Left kidney (tissue), 2 donors: Measurements from ENCODE around the gene LPP. TPM values are rescaled to one million over a fixed set of nuclear protein-coding genes. Genes with fewer than 3 reads are reported as not detected.

ENCODE experiments used
- DNase-seq: peaks from one replicate; pipeline ENCODE4 v3.0.0-alpha.2; 2013
- polyA plus RNA-seq: library from polyadenylated mRNA; unstranded; fragments of 120-200 nt; gene quantifications from one replicate; pipeline ENCODE4 v1.2.1, GENCODE V29; 2013; ENCODE audit not compliant: insufficient read length

The LPP gene
- polyA plus RNA-seq, 1 donor, result 32.9 TPM

DNA sequence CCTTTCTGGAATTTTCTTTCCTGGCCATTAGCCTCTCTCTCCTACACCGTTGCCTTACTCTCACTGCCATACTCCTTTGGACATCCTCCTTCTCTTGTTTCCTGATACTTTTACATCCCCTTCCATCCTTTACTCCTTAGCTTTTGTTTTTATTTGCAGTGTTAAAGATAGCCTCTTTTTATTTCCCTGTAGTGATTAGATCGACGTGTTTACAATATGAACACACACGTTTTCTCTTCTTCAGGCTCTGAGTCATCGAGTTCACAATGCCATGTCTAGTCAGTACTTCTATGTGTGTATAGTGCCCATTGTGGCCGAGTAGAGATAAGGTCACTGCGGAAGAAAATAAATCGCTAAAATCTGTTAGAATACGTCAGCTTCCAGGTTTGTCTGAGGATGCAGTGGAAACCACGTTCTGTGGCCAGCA is 208.5 kb downstream of the LPP start:
- DNase-seq, result no peak

DNA sequence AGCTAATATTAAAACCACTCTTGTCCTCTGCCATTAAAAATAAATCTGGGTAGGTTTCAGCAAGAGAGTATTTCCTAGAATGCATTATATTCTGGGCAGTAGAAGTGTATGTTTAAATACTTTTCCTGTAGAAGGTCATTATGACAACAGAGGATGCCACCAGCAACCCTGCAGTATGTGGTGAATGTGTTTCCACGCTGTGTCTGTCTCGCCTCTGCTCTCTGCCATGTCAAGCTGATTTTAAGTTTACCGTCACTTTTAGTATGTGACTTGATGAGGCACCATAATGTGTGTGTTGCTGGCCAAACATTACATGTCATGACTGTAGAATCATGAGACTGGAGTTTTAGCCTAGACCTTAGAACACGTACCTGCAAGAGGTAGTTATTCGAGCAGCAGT is 211.2 kb downstream of the LPP start:
- DNase-seq, result no peak

- DNase-seq, result no peak
Observed at GRCh38 chr3:188365988-188366698, 212.2 kb downstream of the LPP start.

DNA sequence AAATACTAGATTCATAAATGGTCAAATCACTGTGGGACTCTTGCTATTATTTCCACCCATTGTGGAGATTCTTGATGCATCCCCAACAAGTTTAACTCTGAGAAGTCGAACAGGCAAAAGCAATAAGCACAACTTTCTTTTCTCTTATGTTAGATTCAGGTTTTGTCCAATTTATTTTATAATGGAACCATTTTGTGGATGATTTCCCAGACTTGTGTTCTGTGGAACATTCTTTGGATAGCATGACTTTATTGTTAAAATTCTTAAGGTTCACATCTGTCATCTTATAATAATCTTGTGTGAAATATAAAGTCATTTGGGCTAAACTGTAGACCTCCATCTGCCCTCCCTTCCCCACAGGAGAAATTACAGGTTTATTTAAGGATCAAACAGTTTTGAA is 213.7 kb downstream of the LPP start:
- no peak for DNase-seq

- DNase-seq, result no peak
Observed at GRCh38 chr3:188369526-188369925, 215.6 kb downstream of the LPP start.

DNA sequence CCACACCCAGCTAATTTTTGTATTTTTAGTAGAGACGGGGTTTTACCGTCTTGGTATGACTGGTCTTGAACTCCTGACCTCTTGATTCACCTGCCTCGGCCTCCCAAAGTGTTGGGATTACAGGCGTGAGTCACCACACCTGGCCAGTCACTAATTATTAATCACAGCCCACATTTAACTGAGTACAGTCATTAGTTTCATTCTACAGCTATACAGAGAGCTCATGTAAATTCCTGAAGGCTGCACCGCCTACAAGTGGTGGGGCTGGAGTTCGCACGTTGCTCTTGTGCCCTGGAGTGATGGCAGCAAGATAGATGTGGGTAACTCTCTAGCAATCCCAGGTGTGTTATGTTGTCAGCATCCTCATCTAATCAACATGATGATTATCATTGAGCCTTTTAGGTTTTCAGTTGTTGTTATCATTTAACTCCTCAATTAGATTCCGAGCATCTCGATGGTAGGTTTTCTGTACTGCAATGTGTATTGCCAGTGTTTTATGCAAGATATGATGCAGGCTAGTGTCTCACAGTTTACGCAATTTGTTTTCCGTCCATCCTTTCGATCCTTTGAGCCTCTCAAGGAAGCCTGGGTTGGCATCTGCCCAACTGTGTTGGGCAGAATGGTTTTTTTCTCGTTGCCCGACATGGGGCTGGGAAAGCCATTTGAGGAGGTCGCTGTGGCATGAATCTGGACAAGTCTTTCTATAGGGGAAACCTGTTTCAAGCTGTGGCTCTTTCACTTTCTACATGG is 216.3 kb downstream of the LPP start:
- no peak for DNase-seq

DNA sequence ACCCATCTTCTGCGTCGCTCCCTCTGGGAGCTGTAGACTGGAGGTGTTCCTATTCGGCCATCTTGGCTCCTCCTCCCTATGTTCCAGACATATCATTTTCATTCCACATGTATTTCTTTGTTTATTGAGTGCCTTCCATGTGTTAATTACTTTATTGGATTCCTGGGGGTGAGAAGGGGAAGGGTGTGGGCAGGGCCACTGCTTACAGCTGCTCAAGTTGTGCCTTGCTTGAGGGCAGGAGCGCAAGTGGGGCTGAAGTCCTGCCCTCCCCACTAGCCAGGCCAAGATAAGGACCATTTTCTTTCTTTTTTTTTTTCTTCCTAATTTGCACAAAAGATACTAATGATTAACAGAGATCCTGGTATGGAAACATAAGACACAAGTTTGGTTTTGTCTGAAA is 224.8 kb downstream of the LPP start:
- DNase-seq, result no peak

GRCh38 chr3:188380252-188380651 is 226.3 kb downstream of the LPP start:
- DNase-seq, result no peak

GRCh38 chr3:188380722-188381121 is 226.8 kb downstream of the LPP start:
- no peak for DNase-seq

- DNase-seq, result no peak
Observed at GRCh38 chr3:188383748-188384147, 229.8 kb downstream of the LPP start.

DNA sequence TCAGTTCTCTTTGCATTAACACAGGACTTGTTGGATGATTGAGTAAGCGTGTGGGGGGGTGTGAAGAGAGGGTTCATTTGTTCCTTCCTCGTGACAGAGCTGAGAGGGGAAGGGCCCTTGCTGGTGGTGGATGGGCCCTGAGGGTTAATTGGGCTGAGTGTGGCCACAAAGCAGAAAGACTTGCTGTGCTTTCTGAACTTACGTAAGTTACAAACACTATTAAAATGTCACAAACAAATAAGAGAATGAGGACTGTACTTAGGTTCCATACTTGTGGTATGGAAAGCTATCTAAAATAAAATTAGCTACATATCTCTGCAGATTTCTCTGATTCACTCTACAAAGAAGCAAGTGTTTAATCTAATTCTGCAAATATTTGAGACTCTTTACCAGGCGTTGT is 231.3 kb downstream of the LPP start:
- no peak for DNase-seq

GRCh38 chr3:188389711-188390342 is 235.9 kb downstream of the LPP start:
- no peak for DNase-seq

- DNase-seq, result no peak
Observed at GRCh38 chr3:188390343-188390718, 236.4 kb downstream of the LPP start.

DNA sequence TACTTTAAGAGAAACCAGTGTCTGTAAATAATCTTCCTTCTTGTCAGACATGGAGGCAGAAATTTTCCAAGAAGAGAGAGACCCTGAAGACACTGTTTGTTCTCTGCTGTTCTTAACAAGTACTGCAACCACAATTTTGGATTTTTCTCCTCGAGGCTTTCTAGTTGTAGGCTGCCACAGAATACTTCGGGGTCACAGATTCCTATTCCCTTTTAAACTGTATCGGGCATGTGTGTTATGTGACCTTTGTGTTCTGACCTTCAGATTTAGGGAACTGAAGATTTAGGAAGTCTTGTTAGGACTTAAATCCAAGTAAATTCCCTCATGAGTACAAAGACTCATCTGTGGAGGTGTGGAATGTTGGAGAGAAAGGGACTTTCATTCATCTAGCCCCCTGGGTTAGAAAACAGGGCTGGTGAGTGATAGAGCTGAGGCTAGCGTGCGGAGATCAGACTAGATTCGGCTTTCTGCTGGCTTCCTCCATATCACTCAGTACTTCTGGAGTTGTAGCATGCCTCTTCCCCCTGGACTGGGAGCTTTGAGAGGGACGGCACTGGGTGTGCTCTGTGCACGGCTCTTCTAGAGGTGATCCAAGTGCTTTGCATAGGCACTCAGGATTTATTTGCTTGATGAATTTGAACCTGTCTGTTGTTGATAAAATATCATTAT is 237.0 kb downstream of the LPP start:
- no peak for DNase-seq

GRCh38 chr3:188391592-188391991 is 237.6 kb downstream of the LPP start:
- no peak for DNase-seq

- DNase-seq, result no peak
Observed at GRCh38 chr3:188392076-188392475, 238.1 kb downstream of the LPP start.

DNA sequence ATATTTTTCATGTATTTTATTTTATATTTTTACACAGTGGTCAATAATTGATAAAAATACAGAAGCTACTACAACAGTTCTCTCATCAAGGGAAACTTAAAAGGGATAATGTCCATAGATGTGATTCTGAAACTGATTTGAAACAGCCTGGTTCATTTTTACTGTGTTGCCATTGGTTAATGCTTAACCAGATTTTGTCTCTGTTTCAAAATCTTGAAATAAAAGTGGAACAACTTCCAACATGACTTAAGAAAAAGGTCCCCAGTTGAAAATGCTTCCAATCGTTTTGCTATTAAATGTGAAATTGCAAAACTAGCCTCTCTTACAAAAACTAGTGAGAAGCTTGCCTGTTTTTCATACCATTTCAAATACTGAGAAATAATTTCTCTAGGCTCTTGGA is 240.7 kb downstream of the LPP start:
- no peak for DNase-seq

DNA sequence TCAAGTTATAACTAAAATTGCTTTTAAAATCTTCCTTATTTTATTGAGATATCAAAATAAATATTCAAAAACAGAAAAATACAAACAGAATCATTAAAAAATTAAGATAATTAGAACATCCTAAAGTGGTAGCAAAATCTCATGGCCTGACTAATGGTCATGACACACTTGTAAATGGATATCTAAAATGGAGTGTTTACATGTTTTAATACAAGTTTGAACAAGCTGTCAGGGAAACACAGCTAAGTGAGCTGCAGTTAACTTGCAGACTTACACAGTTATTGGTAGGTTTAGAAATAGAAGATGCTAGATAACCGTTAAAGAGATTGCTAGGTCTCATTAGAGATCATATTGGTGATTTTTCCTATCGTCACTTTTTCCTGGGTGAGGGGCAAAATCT is 242.3 kb downstream of the LPP start:
- no peak for DNase-seq

DNA sequence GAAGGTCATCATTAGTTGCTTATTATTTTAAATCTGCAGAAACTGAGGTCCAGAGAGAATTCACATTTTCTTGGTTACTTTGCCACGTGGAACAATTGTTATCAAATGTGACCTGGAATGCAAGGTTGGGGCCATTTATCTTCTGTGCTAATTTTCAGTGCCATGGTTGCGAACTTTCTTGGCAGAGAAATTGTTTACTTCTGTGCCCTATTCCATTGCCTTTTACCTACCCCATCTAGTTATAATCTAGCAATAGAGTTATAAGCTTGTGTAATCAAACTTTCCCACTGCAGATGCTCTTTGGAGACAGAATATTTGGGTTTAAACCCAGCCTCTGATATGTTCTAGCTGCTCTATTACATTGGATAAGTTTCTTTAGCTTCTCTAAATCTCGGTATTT is 242.9 kb downstream of the LPP start:
- DNase-seq, result no peak

GRCh38 chr3:188397766-188398705 is 244.1 kb downstream of the LPP start:
- DNase-seq, result no peak

DNA sequence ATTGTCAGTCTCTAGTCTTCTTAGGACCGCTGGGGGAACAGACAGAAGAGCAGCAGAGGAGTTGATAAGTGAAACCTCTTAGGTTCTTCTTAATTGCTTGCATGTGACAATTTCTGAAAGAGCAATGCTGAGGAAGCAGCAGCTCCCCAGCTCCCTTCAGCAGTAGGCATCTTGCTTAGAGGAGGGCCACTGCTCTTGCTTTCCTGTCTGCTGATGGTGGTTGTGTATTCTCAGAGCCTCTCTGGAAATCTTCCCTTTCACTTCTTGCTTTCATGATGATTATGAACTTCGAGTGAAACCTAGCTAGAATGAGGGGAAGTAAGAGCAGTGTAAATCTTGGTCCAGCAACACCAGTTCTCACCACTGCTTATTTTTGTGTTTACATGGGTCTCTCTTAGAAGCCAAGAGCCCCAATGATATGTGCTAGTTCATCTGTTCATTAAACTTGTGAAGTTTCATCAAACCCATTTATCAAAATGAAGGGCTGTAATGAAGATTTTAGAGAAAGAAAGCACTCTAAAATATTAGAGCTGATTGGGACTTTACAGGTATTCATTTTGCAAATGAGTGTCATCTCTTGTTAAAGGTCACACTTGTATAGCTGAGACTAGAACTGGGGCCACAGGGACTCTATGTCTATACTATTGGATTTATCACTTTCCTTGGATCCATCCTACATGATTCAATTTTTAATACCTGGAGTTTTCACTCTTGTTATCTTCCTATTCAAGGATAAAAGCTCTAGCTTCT is 246.7 kb downstream of the LPP start:
- no peak for DNase-seq
